GM23338 (cell line): ENCODE results near the gene AFAP1. TPM values are rescaled to one million over a fixed set of nuclear protein-coding genes. Genes with fewer than 3 reads are reported as not detected.

ENCODE experiments used
- ATAC-seq: fragments of 200-7000 bp; cut with Tn5 transposase; 3 replicates; pipeline ENCODE4 v1.9.1; 2020
- DNase-seq: peaks from one replicate; pipeline ENCODE4 v3.0.0-alpha.2; 2015; ENCODE audit warnings: low spot score
- H2AFZ ChIP-seq: fragments of 200-600 bp; sonication (generic); 2 replicates; pipeline ENCODE4 v1.8.0; 2016; ENCODE audit warnings: antibody characterized with exemption, mild to moderate bottlenecking, moderate library complexity
- H3F3A ChIP-seq: fragments of 200-600 bp; sonication (generic); replicated peaks from 2 replicates; pipeline ENCODE4 v1.8.0; 2017; ENCODE audit warnings: antibody characterized with exemption, mixed run types, low read depth
- H3K27ac ChIP-seq: fragments of 200-600 bp; sonication (generic); 2 replicates; pipeline ENCODE4 v1.6.1; 2016; ENCODE audit warnings: low read depth
- H3K27me3 ChIP-seq: fragments of 200-600 bp; sonication (generic); 2 replicates; pipeline ENCODE4 v1.8.0; 2016; ENCODE audit warnings: mild to moderate bottlenecking, mixed run types, moderate library complexity; ENCODE audit not compliant: insufficient read depth
- H3K36me3 ChIP-seq: fragments of 200-600 bp; sonication (generic); 2 replicates; pipeline ENCODE4 v1.8.0; 2016; ENCODE audit warnings: mild to moderate bottlenecking; ENCODE audit not compliant: insufficient read depth
- H3K4me1 ChIP-seq: fragments of 200-600 bp; sonication (generic); 2 replicates; pipeline ENCODE4 v1.8.0; 2016; ENCODE audit warnings: mild to moderate bottlenecking, moderate library complexity; ENCODE audit not compliant: insufficient read depth
- H3K4me2 ChIP-seq: fragments of 200-600 bp; sonication (generic); 2 replicates; pipeline ENCODE4 v1.7.1; 2017; ENCODE audit warnings: mixed run types
- H3K4me3 ChIP-seq: fragments of 200-600 bp; sonication (generic); 2 replicates; pipeline ENCODE4 v1.6.1; 2016; ENCODE audit warnings: mixed run types
- H3K79me2 ChIP-seq: fragments of 200-600 bp; sonication (generic); replicated peaks from 2 replicates; pipeline ENCODE4 v1.8.0; 2017; ENCODE audit warnings: mild to moderate bottlenecking; ENCODE audit not compliant: insufficient read depth
- H3K9me2 ChIP-seq: fragments of 200-600 bp; sonication (generic); 2 replicates; pipeline ENCODE4 v1.8.0; 2017; ENCODE audit not compliant: insufficient read depth
- H4K20me1 ChIP-seq: fragments of 200-600 bp; sonication (generic); replicated peaks from 2 replicates; pipeline ENCODE4 v1.8.0; 2017; ENCODE audit warnings: mild to moderate bottlenecking; ENCODE audit not compliant: insufficient read depth
- H3K27ac Mint-ChIP-seq: 2 replicates; pipeline ENCODE4 v1.8.0; 2020; ENCODE audit warnings: inconsistent platforms, mild to moderate bottlenecking, moderate library complexity, mixed read lengths
- H3K27me3 Mint-ChIP-seq: 3 replicates; pipeline ENCODE4 v1.8.0; 2022; ENCODE audit warnings: low read depth, mild to moderate bottlenecking, moderate library complexity, mixed read lengths, inconsistent platforms; ENCODE audit not compliant: insufficient read depth, poor library complexity
- H3K36me3 Mint-ChIP-seq: 3 replicates; pipeline ENCODE4 v1.8.0; 2021; ENCODE audit warnings: low read depth, mild to moderate bottlenecking, inconsistent platforms, moderate library complexity, mixed read lengths
- H3K4me1 Mint-ChIP-seq: 3 replicates; pipeline ENCODE4 v1.8.0; 2020; ENCODE audit warnings: mild to moderate bottlenecking, inconsistent platforms, mixed read lengths
- H3K4me3 Mint-ChIP-seq: 3 replicates; pipeline ENCODE4 v1.8.0; 2021; ENCODE audit warnings: moderate library complexity, mild to moderate bottlenecking, inconsistent platforms, mixed read lengths
- H3K9me3 Mint-ChIP-seq: 3 replicates; pipeline ENCODE4 v1.8.0; 2020; ENCODE audit warnings: moderate library complexity, mild to moderate bottlenecking, inconsistent platforms, mixed read lengths
- CREB1 ChIP-seq: fragments of 250-450 bp; sonication (Bioruptor Pico); IDR thresholded peaks from 2 replicates; pipeline ENCODE4 v1.5.0; 2020; ENCODE audit warnings: low read depth, mild to moderate bottlenecking, moderate library complexity
- EZH2 ChIP-seq: fragments of 200-600 bp; sonication (generic); IDR thresholded peaks from one replicate; pipeline ENCODE4 v1.8.0; 2017; ENCODE audit warnings: antibody characterized with exemption, mild to moderate bottlenecking, low read depth; ENCODE audit not compliant: unreplicated experiment
- JUNB ChIP-seq: IDR thresholded peaks from one replicate; pipeline ENCODE4 v1.6.1; 2016; ENCODE audit warnings: antibody characterized with exemption; ENCODE audit not compliant: unreplicated experiment
- ZNF114 ChIP-seq: fragments of 250-450 bp; sonication (Bioruptor Pico); IDR thresholded peaks from 2 replicates; pipeline ENCODE4 v1.5.0; 2020; ENCODE audit warnings: mild to moderate bottlenecking, moderate library complexity
- polyA plus RNA-seq: library from polyadenylated mRNA; unstranded; fragments of >200 nt; fragmentation: Nextera tagmentation; extraction: Ambion mirVana; gene quantifications from 2 replicates; pipeline ENCODE4 v1.2.1, GENCODE V29; 2016
- total RNA-seq: library from RNA; depleted of rRNA; stranded (reverse); fragments of >200 nt; shearing (Covaris generic); gene quantifications from 2 replicates; pipeline ENCODE4 v1.2.3, GENCODE V29; 2014
- TF ChIP-seq, protein P1 (sequence below): fragments of 250-450 bp; sonication (Bioruptor Pico); IDR thresholded peaks from 2 replicates; pipeline ENCODE4 v1.5.0; 2020; ENCODE audit warnings: mild to moderate bottlenecking, moderate library complexity
- TF ChIP-seq, protein P2 (sequence below): IDR thresholded peaks from 2 replicates; pipeline ENCODE4 v1.6.1; 2016; ENCODE audit warnings: antibody characterized with exemption
- TF ChIP-seq, protein P3 (sequence below), 2 experiments: fragments of 200-600 bp in 1 of 2; sonication (generic) in 1 of 2; conservative IDR thresholded peaks; 2 replicates each; pipeline versions ENCODE4 v1.5.1 to v1.6.1; 2016 to 2017; ENCODE audit warnings: antibody characterized with exemption in 2 of 2, low read depth in 2 of 2, mild to moderate bottlenecking in 2 of 2, moderate library complexity in 1 of 2

The AFAP1 gene
- total and polyA plus RNA-seq, 2 experiments from 2014 or later: 6.5 to 21.5 TPM

DNA sequence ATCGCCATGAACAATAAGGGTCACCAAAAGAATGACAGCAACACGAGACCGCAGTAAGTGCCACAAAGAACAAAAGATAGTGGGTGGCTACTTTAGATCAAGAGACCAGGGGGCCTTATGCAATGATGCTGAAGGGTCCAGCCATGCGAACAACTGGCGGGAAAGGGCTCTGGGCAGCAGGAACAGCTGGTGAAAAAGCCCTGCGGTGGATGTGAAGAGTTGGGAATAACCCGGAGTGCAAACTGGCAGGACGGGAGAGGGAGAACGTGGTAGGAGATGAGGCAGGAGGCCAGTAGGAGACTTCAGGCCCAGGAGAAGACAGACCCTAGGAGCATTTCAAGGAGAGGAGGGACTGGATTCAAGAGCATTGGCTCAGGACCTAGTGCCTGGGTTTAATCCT is 120.2 kb downstream of the AFAP1 start:
- TF ChIP-seq EZH2: no peak
- Mint-ChIP-seq H3K36me3 (peaks cover 9% of the 10 kb centered on the region; the same call in 2 of the 3 replicates), H3K4me3 (no peak overlapping the region), H3K4me1 (peaks cover 24% of the 10 kb centered on the region), H3K9me3 (no peaks in the 10 kb centered on the region), H3K27me3 (peaks cover 8% of the 10 kb centered on the region), H3K27ac (no peak overlapping the region)
- Histone ChIP-seq H4K20me1 (no peaks in the 10 kb centered on the region; the same call in 1 of the 2 replicates), H3K36me3 (0 out of 2 replicates have a peak, but pooled peaks cover 3% of the 10 kb centered on the region), H2AFZ (no peak overlapping the region), H3K4me2 (no peak overlapping the region), H3K27me3 (no peaks in the 10 kb centered on the region), H3K4me1 (no peaks in the 10 kb centered on the region; the same call in 1 of the 2 replicates), H3K9me2 (no peaks in the 10 kb centered on the region), H3K27ac (no peak overlapping the region), H3K4me3 (no peak overlapping the region), H3F3A (no peaks in the 10 kb centered on the region), H3K79me2 (no peaks in the 10 kb centered on the region)
- DNase-seq: no peak
- ATAC-seq: no peak

DNA sequence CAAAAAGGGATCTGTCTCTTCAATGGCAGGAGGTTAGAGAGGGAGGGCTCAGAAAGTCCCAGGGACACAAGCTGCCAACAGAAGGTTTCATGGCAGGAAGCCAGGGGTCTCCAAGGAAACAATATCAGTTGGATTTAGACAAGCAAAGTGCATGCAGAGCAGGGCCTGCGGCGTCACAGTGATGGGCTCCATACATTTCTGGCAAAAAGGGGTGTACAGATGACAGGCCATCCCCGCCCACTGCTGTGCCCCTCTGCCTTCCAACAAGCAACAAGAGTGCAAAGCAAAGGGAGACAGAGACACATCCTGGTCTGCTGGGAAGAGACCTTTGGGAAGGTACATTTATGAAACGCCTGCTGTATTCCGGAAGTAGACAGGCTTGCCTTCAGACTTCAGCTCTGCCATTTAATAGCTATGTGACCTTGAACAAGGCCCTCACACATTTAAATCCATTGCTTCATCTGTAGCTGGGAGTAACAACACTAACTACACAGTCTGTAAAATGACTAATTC is 121.2 kb downstream of the AFAP1 start:
- H4K20me1 ChIP-seq: no peaks in the 10 kb centered on the region; the same call in 1 of the 2 replicates
- Mint-ChIP-seq H3K9me3 (no peaks in the 10 kb centered on the region), H3K4me1 (peaks cover 17% of the 10 kb centered on the region), H3K36me3 (peaks cover 11% of the 10 kb centered on the region; the same call in 2 of the 3 replicates), H3K27me3 (peaks cover 5% of the 10 kb centered on the region), H3K4me3 (no peak overlapping the region), H3K27ac (0 out of 2 replicates have a peak overlapping the region, but pooled peaks have one; percentile 18)
- no peak overlapping the region for H2AFZ ChIP-seq
- H3F3A ChIP-seq: no peaks in the 10 kb centered on the region
- H3K36me3 ChIP-seq: peaks cover 3% of the 10 kb centered on the region; the same call in 1 of the 2 replicates
- DNase-seq (no peak), ATAC-seq (no peak)
- no peaks in the 10 kb centered on the region for H3K27me3 ChIP-seq
- no peaks in the 10 kb centered on the region for H3K9me2 ChIP-seq
- H3K4me2 ChIP-seq: no peak overlapping the region
- no peak overlapping the region for H3K27ac ChIP-seq
- H3K79me2 ChIP-seq: no peaks in the 10 kb centered on the region
- no peaks in the 10 kb centered on the region; the same call in 1 of the 2 replicates for H3K4me1 ChIP-seq
- no peak overlapping the region for H3K4me3 ChIP-seq
- no peak for TF ChIP-seq EZH2
- TF ChIP-seq, protein P1, sequence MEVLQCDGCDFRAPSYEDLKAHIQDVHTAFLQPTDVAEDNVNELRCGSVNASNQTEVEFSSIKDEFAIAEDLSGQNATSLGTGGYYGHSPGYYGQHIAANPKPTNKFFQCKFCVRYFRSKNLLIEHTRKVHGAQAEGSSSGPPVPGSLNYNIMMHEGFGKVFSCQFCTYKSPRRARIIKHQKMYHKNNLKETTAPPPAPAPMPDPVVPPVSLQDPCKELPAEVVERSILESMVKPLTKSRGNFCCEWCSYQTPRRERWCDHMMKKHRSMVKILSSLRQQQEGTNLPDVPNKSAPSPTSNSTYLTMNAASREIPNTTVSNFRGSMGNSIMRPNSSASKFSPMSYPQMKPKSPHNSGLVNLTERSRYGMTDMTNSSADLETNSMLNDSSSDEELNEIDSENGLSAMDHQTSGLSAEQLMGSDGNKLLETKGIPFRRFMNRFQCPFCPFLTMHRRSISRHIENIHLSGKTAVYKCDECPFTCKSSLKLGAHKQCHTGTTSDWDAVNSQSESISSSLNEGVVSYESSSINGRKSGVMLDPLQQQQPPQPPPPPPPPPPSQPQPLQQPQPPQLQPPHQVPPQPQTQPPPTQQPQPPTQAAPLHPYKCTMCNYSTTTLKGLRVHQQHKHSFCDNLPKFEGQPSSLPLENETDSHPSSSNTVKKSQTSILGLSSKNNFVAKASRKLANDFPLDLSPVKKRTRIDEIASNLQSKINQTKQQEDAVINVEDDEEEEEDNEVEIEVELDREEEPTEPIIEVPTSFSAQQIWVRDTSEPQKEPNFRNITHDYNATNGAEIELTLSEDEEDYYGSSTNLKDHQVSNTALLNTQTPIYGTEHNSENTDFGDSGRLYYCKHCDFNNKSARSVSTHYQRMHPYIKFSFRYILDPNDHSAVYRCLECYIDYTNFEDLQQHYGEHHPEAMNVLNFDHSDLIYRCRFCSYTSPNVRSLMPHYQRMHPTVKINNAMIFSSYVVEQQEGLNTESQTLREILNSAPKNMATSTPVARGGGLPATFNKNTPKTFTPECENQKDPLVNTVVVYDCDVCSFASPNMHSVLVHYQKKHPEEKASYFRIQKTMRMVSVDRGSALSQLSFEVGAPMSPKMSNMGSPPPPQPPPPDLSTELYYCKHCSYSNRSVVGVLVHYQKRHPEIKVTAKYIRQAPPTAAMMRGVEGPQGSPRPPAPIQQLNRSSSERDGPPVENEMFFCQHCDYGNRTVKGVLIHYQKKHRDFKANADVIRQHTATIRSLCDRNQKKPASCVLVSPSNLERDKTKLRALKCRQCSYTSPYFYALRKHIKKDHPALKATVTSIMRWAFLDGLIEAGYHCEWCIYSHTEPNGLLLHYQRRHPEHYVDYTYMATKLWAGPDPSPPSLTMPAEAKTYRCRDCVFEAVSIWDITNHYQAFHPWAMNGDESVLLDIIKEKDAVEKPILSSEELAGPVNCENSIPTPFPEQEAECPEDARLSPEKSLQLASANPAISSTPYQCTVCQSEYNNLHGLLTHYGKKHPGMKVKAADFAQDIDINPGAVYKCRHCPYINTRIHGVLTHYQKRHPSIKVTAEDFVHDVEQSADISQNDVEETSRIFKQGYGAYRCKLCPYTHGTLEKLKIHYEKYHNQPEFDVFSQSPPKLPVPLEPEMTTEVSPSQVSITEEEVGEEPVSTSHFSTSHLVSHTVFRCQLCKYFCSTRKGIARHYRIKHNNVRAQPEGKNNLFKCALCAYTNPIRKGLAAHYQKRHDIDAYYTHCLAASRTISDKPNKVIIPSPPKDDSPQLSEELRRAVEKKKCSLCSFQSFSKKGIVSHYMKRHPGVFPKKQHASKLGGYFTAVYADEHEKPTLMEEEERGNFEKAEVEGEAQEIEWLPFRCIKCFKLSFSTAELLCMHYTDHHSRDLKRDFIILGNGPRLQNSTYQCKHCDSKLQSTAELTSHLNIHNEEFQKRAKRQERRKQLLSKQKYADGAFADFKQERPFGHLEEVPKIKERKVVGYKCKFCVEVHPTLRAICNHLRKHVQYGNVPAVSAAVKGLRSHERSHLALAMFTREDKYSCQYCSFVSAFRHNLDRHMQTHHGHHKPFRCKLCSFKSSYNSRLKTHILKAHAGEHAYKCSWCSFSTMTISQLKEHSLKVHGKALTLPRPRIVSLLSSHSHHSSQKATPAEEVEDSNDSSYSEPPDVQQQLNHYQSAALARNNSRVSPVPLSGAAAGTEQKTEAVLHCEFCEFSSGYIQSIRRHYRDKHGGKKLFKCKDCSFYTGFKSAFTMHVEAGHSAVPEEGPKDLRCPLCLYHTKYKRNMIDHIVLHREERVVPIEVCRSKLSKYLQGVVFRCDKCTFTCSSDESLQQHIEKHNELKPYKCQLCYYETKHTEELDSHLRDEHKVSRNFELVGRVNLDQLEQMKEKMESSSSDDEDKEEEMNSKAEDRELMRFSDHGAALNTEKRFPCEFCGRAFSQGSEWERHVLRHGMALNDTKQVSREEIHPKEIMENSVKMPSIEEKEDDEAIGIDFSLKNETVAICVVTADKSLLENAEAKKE: no peak
- no peak for TF ChIP-seq CREB1 (CRISPR knock-in tag)
- TF ChIP-seq, protein P2, sequence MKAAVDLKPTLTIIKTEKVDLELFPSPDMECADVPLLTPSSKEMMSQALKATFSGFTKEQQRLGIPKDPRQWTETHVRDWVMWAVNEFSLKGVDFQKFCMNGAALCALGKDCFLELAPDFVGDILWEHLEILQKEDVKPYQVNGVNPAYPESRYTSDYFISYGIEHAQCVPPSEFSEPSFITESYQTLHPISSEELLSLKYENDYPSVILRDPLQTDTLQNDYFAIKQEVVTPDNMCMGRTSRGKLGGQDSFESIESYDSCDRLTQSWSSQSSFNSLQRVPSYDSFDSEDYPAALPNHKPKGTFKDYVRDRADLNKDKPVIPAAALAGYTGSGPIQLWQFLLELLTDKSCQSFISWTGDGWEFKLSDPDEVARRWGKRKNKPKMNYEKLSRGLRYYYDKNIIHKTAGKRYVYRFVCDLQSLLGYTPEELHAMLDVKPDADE: no peak
- TF ChIP-seq, protein P3, sequence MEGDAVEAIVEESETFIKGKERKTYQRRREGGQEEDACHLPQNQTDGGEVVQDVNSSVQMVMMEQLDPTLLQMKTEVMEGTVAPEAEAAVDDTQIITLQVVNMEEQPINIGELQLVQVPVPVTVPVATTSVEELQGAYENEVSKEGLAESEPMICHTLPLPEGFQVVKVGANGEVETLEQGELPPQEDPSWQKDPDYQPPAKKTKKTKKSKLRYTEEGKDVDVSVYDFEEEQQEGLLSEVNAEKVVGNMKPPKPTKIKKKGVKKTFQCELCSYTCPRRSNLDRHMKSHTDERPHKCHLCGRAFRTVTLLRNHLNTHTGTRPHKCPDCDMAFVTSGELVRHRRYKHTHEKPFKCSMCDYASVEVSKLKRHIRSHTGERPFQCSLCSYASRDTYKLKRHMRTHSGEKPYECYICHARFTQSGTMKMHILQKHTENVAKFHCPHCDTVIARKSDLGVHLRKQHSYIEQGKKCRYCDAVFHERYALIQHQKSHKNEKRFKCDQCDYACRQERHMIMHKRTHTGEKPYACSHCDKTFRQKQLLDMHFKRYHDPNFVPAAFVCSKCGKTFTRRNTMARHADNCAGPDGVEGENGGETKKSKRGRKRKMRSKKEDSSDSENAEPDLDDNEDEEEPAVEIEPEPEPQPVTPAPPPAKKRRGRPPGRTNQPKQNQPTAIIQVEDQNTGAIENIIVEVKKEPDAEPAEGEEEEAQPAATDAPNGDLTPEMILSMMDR (conservative IDR thresholded peaks at IDR 0.05; ENCODE audit: low read depth in 2 of 2): no peak
- no peak for TF ChIP-seq JUNB
- TF ChIP-seq ZNF114 (CRISPR knock-in tag): no peak
